Right kidney (tissue), 1 donor: ENCODE results near the gene TDRD10.
"Not testable (repeated sequence)": the region's sequence is repeated elsewhere in the genome, so short reads cannot be mapped to it uniquely, and the experiment has no call there.

Source experiments
- DNase-seq: peaks from one replicate; pipeline ENCODE4 v3.0.0-alpha.2; 2016

The TDRD10 gene

GRCh38 chr1:154517661-154518060 is 15.6 kb downstream of the TDRD10 start:
- DNase-seq: no peak

- DNase-seq: no peak
Measured at GRCh38 chr1:154519591-154519991, 17.6 kb downstream of the TDRD10 start.

GRCh38 chr1:154520333-154520732 is 18.3 kb downstream of the TDRD10 start:
- DNase-seq: no peak

- no peak for DNase-seq
Measured at GRCh38 chr1:154521695-154522094, 19.7 kb downstream of the TDRD10 start.

GRCh38 chr1:154524881-154525280 is 22.9 kb downstream of the TDRD10 start:
- DNase-seq: no peak

GRCh38 chr1:154527192-154527591 is 25.2 kb downstream of the TDRD10 start:
- no peak for DNase-seq

GRCh38 chr1:154529308-154529707 is 27.3 kb downstream of the TDRD10 start:
- DNase-seq: no peak

GRCh38 chr1:154531950-154532349 is 29.9 kb downstream of the TDRD10 start:
- DNase-seq: not testable (repeated sequence)

- DNase-seq: no peak
Measured at GRCh38 chr1:154533952-154534844, 32.2 kb downstream of the TDRD10 start.

- no peak for DNase-seq
Measured at GRCh38 chr1:154536570-154536969, 34.6 kb downstream of the TDRD10 start.

- no peak for DNase-seq
Measured at GRCh38 chr1:154539486-154540483, 37.8 kb downstream of the TDRD10 start.

GRCh38 chr1:154541231-154541630 is 39.2 kb downstream of the TDRD10 start:
- no peak for DNase-seq

GRCh38 chr1:154546264-154547063 is 44.4 kb downstream of the TDRD10 start:
- DNase-seq: no peak

- no peak for DNase-seq
Measured at GRCh38 chr1:154547105-154547732, 45.2 kb downstream of the TDRD10 start.

- DNase-seq: no peak
Measured at GRCh38 chr1:154548028-154548427, 46.0 kb downstream of the TDRD10 start.

GRCh38 chr1:154549202-154549770 is 47.3 kb downstream of the TDRD10 start:
- DNase-seq: no peak

- no peak for DNase-seq
Measured at GRCh38 chr1:154550070-154550469, 48.1 kb downstream of the TDRD10 start.

GRCh38 chr1:154550657-154551056 is 48.6 kb downstream of the TDRD10 start:
- DNase-seq: no peak

- DNase-seq: no peak
Measured at GRCh38 chr1:154551474-154551873, 49.5 kb downstream of the TDRD10 start.

- no peak for DNase-seq
Measured at GRCh38 chr1:154552036-154552435, 50.0 kb downstream of the TDRD10 start.
